ENCODE results near the gene SRSF1.
"Not testable (repeated sequence)": the region's sequence is repeated elsewhere in the genome, so short reads cannot be mapped to it uniquely, and the experiment has no call there.

SRSF1 gene, protein sequence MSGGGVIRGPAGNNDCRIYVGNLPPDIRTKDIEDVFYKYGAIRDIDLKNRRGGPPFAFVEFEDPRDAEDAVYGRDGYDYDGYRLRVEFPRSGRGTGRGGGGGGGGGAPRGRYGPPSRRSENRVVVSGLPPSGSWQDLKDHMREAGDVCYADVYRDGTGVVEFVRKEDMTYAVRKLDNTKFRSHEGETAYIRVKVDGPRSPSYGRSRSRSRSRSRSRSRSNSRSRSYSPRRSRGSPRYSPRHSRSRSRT

DNA sequence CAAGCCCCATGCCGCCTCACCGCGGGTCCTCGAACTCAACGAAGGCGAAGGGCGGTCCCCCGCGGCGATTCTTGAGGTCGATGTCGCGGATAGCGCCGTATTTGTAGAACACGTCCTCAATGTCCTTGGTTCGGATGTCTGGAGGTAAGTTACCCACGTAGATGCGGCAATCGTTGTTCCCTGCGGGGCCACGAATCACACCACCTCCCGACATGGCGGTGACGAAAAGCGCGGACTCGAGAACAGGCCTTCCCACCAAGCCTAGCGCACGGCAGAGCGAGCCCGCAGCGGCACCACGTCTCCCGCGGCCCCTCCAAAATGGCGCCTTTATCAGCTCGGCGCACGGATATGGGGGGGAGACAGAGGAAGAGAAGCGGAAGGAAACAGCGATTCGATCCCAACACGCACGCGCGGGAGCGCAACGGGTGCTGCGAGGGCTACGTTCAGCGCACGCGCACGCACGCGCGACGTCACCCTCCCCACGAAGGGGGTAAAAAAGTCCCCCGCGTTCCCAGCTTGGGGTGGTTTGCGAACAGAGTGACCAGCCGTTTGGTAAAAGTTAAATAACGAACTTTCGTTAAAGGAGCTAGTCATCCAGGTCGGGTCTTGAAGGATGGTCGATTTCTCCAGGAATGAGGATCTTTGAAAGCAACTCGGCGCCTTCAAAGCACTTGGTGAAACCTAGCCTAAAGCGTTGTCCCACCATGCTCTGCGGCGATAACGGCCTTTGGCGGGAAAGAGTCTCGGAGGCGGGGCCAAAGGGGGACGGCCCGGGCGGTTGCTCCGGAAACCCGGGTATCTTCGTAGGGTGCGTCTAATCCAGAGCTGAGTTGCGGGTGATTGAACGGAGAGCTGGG, at the start of gene SRSF1:
Gene SRSF1 (minus strand): TSS at position 323 of the 857 bp plus-strand sequence. CDS start 109 bp downstream, at position 214.
- peak; percentile 99 for DNase-seq

DNA sequence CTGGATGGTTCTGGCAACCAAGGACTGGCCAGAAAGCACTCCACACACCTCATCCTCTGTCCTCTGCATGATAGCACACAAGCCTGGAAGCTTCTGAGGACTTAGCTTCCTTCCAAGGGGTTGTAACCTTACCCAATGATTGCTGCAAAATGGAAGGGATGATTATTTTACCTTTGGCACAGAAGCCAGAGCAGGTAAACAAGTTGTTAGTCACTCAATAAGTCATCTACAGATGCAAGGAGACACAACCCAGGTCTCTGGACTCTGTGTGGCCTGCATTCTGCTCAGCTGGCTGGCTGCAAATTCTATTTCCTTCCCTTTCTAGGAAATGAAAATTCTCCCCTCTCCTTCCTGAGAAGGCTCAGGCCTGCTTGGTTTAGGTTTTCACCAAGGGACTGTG, 49.4 kb upstream of the SRSF1 start:
- no peak for DNase-seq

DNA sequence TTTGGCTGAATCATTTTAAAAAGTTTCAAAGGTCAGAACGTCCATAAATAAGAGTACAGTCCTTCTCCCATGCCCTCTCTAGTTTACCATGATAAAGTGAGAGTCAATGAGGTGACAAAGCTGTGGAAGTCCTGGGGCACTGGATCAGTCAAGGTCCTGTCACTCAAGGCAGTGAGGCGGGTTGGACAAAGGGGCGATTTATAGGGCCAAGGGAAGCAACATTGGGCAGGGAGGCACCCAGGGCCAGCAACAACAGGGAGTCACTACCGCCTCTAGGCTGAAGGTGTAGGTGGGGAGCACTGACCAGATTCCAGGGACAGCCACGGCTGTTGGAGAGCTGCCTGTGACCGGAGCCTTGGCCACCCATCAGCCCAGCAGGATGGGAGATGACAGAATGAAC, 47.6 kb upstream of the SRSF1 start:
- no peak for DNase-seq

DNA sequence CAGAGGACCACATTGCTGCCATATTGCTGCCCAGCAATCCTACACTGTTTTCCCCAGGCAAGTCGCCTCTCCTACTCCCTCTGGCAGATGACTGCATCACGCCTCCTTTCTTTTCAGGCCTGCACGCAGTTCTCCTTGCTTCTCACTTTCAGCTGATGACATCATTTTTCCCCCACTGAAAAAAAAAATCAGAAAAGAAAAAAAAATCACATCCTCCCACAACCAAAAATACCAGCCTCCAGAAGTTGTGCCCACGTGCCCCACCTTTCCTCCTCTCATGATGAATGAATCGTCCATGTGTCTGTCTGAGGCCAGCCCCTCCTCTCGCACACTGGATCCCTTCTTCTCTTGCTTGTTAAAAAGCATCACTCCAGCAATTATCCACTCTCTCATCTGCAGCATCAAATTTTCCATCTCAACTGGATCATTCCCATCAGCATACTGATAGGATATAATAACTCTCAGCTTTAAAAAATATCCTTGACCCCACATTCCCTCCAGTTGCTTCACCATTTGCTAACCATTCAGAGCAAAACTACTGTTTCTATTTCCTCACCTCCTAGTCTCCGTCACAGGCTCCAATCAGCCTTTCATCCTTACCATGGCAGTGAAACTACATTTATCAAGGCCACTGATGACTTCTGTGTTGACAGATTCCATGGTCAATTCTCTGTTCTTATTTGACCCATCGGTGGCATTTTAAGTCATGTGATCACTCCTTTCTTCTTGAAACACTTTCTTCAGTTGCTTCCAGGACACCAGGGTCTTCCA, 46.1 kb upstream of the SRSF1 start:
- DNase-seq: peak; percentile 42 to 57 (median 56)

DNA sequence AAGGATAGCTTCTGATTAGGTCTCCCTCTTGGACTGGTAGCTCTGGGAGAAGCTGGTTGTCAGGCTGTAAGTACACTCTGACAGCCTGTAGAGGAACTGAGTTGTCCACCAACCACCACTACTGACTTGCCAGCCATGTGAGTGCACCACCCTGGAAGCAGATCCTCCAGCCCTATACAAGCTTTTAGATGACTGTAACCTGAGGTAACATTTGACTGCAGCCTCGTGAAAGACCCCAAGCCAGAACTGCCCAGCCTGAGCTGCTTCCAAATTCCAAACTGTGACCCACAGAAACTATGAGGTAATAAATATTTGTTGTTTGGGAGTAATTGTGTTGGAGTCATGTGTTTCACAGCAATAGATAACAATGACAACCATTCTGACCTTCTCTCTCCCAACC, 45.4 kb upstream of the SRSF1 start:
- no peak for DNase-seq

DNA sequence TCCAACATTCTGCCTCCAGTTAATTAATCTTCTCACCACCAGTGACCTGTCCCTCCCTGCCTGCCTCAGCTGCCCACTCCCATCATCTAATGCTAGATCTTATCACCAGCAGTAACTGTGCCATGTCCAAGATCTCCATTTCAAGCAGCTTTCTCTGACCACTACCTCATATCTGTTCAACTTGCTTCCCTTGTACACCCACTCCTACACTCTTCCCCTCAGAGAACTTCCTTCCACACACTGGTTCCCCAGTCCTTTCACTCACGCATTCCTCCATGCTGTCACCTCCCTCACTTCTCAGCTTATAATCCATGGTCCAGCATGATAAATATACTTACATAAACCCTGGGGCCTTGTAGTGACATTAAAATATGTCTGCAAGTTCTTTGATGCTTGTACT, 44.4 kb upstream of the SRSF1 start:
- peak; percentile 26 to 41 (median 31) for DNase-seq

DNA sequence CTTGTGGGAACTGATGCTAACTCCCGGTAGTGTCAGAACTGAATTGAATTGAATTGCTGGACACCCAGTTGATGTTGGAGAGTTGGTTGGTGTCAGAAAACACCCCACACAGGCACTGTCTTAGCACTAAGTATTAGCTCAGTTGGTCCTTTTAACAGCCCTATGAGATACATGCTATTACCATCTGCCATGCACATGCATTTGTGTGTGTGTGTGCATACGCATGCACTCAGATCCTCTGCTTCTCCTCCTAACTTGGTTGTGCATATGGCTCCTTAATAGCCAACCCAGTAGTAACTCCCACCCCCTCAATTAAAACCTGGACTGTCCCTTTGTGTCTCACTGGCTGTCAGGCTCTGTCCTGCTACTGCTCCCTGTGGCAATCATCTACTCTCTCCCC, 43.9 kb upstream of the SRSF1 start:
- DNase-seq: no peak

DNA sequence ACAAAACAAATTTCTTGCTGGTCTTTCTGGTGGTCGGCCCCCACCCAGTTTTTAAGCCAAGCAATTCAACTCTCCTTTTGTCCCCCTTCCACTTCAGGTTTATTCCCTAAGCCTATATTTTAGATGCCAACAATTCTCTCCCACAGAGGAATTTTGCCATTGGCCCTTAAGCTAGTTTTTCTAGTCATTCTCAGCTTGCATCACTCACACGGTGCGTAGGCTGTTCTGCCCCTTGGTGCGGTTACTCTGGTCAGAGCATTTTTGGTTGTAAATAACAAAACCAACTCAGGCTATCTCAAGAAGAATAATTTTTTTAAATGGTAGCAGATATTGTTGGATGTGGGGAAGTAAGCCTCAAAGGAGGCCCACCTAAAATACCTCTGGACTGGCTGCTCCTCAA, 42.5 kb upstream of the SRSF1 start:
- DNase-seq: no peak

DNA sequence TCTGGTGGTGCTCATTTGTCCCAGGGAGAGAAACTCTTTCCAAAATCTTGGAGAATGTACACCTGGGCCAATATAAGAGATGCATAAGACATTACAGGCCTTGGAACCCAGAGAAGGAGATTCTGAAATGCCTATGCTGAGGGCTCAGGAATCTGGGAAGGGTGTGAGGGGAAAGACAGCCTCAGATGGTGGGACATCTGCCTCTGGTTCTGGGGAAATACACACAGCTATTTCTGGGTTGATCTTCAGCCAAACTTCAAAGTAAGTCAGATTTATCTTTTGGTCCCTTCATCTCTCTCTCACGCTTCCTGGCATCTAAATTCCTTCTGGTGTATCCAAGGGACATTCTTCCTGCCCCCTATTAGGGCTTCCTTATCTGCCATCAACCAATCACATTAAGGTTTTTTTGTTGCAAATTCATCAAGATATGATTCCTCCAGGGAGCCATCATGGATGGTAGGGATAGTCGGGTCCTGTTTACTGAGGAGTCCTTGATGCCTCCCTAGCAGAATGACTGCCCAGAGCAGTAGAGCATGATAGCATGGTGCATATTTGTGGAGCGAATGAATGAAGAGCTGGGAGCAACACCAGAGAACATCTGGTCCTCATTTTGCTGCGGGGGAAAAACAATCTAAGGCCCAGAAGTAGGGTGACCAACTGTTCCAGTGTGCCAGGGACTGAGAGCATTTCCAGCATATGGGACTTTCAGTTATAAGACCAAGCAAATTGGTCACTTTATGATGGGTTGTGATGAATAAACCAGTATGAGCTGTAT, 40.5 kb upstream of the SRSF1 start:
- no peak for DNase-seq

DNA sequence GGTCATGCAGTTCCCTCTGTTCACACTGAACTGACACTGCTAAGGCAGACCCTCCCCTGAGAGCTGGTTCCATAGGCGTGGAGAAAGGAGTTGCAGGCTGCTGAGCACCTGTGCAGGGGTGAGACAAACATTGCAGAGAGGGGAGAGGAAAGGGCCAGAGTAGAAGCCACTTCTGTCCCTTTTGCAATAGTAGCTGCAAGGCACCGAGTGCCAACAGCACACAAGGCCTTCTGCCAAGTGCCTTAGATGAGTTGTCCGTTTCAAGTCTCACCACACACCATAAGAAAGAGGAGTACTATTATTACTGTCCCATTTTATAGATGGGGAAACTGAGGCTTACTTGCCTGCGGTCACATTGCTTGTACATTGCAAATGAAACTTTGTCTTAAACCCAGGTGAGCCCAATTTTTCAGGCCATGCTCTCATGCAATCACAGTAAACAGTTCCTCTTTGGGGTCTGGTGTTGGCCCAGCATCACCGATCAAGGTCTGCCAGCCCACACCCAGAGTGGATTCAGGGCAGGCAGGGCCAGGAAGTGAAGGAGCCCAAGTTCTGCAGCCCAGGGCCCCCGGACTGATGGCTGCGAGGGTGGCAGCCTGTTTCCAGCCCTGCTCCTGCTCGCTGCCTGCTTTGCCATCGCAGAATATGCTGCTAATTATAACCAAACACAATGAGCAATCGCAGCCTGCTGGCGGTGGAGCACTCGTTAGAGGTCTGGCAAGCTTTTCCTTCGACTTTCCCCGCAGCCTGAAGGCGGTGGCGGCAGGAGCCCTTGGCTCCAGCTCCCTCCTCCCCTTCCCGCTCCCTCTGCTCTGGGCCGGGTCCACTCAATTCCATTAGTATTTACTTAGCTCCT, 39.4 kb upstream of the SRSF1 start:
- DNase-seq: no peak

DNA sequence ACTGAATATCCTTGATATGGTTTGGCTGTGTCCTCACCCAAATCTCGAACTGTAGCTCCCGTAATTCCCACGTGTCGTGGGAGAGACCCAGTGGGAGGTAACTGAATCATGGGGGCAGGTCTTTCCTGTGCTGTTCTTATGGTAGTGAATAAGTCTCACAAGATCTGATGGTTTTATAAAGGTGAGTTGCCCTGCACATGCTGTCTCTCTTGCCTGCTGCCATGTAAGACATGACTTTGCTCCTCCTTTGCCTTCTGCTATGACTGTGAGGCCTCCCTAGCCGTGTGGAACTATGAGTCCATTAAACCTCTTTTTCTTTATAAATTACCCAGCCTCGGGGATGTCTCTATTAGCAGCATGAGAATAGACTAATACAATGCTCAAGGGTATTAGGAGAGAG, 37.2 kb upstream of the SRSF1 start:
- DNase-seq: not testable (repeated sequence)

DNA sequence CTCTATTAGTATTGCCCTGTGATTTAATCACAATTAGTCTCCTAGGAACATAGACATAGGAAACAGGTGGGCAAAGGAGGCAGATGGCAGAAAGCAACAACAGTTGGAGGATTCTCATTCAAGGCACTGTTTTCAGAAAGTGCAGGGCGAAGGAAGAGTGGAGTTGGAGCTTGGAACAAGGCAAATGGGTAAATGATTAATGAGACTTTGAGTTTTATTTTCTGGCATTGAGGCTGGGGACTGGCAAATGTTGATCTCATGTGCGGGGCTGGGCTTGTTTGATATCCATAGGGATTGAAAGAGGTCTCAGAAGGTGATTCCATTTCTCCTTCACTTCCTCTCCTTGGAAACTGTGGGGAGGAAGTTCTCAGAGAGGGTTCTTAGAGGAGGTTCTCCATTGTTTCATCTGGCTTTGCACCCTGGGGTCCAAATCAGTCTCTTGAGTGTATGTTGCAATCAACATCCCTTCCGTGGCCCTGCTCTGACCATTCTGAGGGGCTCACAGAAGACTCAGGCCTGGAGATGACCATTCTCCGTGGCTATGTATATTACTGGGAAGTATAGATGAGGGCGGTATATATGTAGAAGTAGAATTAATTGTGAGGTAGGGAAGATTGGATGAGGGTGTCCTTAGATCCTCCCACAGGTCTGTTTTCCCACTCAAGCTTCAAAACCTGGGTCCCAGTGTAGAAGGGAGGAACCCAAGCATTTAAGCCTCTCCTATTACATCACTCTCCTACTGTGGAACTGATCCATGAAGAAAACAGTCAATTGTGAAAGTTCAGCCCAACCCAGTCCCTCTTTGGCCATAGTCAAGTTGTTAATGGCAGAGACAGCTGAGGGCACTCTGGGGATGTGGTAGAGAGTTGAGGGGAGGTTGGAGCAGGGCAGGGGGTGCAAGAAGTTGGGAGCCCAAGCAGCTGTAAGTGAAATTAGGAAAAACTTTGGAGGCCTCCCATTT, 36.5 kb upstream of the SRSF1 start:
- DNase-seq: no peak

DNA sequence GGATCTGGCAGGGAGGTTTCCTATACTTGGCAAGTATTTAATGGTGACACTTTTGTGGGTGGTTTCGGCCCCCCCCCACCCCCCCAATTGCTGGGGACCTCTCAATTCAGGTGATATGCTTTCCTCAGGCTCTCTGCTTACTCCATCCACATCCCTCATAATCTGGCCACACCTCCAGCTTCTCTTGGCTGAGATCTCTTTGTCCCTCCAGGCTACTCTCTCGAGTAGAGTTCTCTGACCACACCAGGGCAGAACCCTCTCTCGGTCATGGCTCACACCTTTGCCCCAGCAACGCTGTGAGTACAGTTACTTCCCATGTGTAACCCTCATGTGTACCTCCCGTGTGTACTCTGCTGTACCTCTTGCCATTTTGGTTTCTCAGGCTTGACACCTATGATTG, 34.1 kb upstream of the SRSF1 start:
- no peak for DNase-seq

DNA sequence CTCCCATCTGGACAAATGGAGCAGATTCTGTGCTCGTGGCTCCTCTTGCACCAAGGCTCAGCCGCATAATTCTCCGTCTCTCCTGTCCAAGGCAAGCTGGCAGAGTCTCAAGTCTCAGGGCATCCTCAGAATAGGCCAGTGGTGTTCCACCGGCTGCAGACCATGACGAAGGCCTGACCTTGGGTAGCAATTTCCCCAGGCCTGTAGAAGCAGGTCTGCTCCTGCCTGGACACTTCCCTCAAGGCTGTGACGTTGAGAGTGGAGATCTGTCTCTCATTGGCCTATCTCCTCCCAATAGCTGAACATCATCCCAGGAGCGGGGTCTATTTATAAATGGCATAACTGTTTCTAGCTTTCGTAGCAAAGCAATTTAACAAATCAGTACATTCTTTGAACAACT, 33.3 kb upstream of the SRSF1 start:
- DNase-seq: no peak

DNA sequence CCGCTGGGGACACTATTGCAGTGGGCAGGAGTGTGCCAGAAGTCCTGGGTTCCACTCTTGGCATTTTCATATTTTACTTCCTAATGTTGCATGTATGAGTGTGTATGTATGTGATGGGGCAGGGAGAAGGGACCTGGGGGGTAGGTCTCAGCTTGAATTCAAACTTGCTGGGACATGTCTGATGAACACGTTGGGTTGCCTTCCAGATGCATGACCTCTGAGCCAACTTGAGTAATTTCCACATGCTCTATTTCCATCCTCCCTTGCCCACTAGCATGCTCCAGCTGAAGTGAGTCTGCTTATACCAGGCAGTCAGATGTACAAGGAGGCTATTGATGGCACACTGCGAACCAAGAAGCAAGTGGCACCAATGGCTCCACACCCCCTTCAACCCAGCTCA, 32.9 kb upstream of the SRSF1 start:
- no peak for DNase-seq

DNA sequence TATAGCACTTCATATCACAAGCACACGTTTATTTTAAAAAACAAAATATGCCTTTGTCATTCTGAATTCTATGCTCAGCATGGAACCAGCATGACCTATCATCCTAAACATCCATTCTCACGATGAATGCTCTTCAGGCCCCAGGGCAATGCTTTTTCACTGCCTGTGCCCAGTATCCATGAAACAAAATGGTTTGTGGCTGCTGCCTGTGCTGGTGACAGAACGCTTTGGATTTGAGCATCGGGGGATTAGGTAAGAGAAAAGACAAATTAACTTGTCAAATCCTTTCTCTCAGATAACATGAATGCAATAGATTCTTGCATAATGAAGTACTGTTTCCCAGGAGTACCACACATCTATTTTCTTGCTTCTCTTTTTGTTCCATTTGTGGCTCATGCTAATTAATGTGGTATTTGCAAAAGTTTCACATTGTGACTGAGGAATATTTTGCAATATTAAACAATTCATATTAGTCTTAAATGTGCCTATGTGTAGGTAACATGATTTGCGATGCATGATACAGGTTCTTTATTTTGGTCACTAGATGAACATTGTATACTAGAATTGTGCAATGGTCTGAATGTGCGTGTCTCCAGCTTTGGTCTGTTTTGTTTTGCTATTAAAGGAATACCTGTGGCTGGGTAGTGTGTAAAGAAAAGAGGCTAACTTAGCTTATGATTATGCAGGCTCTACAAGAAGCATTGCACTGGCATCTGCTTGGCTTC, 25.8 kb upstream of the SRSF1 start:
- DNase-seq: peak in 1 of 3 donors; percentile 1

DNA sequence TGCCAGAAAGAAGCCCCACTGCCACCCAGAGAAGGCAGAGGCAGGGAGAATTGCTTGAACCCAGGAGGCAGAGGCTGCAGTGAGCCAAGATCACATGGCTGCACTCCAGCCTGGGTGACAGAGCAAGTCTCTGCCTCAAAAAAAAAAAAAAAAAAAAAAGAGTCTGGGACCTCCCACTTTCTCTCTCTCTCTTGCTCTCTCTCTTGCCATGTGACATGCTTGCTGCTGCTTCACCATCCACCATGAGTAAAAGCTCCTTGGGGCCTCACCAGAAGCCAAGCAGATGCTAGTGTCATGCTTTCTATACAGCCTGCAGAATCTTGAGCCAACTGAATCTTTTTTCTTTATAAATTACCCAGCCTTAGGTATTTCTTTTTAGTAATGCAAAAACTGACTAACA, 21.5 kb upstream of the SRSF1 start:
- DNase-seq: no peak

DNA sequence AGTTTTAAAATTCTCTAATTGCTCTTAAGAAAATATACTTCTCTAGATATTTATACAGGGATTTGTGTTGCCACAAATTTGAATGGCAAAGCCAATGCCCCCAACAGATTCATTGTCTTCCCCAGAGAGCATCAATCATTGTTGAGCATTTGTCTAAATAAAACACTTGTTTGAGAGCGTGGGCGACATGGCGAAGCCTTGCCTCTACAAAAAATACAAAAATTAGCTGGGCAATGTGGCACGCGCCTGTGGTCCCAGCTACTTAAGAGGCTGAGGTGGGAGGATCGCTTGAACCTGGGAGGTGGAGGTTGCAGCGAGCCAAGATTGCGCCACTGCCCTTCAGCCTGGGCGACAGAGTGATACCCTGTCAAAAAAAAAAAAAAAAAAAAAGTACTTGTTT, 13.4 kb upstream of the SRSF1 start:
- no peak for DNase-seq

DNA sequence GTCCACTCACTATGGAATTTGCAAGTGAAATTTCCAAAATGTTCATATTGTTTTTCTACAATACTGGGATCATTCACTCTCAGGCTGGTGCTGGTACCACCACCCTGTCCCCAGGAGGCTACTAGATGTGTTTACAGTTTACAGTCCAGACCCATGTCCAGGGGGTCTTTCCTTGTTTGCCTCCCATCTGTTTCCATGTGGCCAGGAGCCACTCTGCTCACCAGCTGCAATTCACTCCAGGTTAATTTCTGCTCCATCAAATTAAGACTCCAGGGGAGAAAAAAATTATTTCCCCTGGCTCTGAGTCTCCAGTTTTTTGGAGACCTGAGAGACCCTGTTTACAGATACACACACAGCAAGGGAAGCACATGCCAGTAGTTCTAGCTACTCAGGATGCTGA, 12.5 kb upstream of the SRSF1 start:
- DNase-seq: no peak

DNA sequence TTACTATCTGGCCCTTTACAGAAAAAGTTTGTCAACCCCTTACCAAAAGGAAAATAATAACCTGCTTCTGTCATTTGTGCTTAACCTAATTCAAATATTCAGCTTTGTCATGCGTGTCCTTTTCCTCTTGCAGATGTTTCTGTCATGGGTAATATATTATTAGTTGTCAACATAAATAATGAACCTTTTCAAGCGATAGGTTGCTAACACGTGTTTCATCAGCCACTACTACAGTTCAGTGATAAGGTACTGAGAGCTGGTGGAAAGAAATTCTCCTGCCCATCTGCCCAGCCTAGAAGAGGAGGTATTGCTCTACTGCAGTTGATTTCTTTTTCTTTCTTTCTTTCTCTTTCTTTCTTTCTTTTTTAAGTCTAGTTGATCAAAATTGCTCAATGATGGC, 12.0 kb upstream of the SRSF1 start:
- no peak for DNase-seq
